ENCODE data around the gene DNAJB9.

DNA sequence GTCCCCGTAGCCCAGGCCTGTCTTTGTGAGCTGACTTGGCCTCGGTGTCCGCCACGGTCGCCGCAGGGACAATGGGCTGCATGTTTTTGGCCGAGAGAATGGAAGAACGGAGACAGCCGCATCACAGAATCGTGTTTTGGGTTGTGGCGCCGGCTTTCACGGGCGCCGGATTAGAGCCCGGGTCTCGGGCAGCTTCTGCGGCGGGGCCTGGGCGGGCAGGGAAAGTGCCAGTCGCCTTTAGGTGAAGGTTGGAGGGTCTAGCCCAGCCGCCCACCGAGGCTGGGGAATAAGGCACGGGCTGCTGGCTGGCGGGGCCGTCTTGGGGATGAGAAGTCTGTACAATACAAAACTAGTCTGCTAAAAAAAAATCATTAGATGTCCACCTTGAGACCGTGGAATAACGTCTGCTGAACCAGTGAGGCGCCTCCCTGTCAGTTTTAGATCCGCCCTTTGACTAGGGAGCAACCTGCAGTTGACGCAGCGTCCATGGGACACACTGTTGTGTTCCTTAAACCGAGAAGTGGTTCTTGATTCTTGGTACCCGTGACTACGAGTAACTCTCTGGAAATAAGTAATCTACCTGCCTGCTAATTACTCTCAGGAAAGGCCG lies 577 bp downstream of the DNAJB9 start:
- TF ChIP-seq, protein P1, sequence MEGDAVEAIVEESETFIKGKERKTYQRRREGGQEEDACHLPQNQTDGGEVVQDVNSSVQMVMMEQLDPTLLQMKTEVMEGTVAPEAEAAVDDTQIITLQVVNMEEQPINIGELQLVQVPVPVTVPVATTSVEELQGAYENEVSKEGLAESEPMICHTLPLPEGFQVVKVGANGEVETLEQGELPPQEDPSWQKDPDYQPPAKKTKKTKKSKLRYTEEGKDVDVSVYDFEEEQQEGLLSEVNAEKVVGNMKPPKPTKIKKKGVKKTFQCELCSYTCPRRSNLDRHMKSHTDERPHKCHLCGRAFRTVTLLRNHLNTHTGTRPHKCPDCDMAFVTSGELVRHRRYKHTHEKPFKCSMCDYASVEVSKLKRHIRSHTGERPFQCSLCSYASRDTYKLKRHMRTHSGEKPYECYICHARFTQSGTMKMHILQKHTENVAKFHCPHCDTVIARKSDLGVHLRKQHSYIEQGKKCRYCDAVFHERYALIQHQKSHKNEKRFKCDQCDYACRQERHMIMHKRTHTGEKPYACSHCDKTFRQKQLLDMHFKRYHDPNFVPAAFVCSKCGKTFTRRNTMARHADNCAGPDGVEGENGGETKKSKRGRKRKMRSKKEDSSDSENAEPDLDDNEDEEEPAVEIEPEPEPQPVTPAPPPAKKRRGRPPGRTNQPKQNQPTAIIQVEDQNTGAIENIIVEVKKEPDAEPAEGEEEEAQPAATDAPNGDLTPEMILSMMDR (IDR thresholded peaks at IDR 0.05; ENCODE audit: borderline replicate concordance, extremely low read depth, low read length, poor library complexity, severe bottlenecking): peak; percentile 7
- TF ChIP-seq EZH2 (IDR thresholded peaks at IDR 0.05; ENCODE audit: borderline replicate concordance, low read depth, low read length, severe bottlenecking): no peak
